ENCODE results near the gene TRPC4.
A peak's percentile ranks its signal among the peaks of the same experiment; 100 is the strongest.

Gene TRPC4

DNA sequence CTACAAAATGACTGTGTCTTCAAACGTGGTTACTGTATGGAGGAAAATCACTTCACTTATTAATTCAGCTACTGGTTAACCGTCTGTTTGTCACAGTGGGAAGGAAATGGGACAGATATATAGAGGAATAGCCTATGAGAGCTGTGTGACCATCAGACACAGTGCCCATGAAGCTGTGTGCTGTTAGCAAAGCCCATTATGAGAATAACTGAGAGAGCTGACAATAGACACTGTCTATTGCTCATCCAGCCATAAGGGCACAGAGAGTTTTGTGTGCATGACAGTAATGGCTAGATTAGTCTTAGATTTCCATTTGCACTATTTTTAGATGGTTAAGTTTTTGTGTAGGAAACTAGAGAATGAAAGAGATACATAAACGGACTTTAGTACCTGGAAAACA lies 206.9 kb downstream of the TRPC4 start:
- Histone ChIP-seq H3K4me3 (no peak overlapping the region), H3K4me1 (peaks cover 0 to 1% (median 0%) of the 10 kb centered on the region in 4 donors), H3K36me3 (no peaks in the 10 kb centered on the region), H3K9me3 (no peaks in the 10 kb centered on the region), H3K27ac (no peak overlapping the region), H3K27me3 (no peaks in the 10 kb centered on the region)
- TF ChIP-seq, protein P1, sequence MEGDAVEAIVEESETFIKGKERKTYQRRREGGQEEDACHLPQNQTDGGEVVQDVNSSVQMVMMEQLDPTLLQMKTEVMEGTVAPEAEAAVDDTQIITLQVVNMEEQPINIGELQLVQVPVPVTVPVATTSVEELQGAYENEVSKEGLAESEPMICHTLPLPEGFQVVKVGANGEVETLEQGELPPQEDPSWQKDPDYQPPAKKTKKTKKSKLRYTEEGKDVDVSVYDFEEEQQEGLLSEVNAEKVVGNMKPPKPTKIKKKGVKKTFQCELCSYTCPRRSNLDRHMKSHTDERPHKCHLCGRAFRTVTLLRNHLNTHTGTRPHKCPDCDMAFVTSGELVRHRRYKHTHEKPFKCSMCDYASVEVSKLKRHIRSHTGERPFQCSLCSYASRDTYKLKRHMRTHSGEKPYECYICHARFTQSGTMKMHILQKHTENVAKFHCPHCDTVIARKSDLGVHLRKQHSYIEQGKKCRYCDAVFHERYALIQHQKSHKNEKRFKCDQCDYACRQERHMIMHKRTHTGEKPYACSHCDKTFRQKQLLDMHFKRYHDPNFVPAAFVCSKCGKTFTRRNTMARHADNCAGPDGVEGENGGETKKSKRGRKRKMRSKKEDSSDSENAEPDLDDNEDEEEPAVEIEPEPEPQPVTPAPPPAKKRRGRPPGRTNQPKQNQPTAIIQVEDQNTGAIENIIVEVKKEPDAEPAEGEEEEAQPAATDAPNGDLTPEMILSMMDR (IDR thresholded peaks at IDR 0.05) = no peak
- intact Hi-C loops (cut with DNase I; ENCODE audit: low total_unique reads) = no loop called here
- no peak for DNase-seq

DNA sequence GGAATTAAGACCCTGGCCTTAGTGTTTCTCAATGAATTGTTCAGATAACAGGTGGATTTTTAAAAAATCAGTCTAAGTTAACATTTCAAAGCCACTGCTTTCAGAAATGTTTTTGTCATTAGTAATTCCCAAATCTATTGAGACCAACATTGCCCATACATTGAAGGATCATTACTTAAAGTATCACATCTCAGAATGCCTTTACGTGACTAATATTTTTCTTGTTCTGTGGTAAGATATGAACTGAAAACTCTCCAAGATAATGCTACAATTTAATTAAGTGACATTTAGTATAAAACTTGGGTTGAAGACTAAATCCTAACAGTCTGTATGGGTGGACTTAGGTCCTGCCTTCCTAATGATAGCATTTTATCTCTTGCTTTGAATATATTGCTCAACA lies 211.6 kb downstream of the TRPC4 start:
- H3K4me1 ChIP-seq = peaks cover 0 to 20% (median 0%) of the 10 kb centered on the region in 4 donors
- TF ChIP-seq, protein P1 (IDR thresholded peaks at IDR 0.05) = no peak
- H3K9me3 ChIP-seq = no peaks in the 10 kb centered on the region
- DNase-seq = no peak
- no peak overlapping the region for H3K27ac ChIP-seq
- no peaks in the 10 kb centered on the region for H3K27me3 ChIP-seq
- no peak overlapping the region for H3K4me3 ChIP-seq
- intact Hi-C loops (cut with DNase I; ENCODE audit: low total_unique reads) = no loop called here
- no peaks in the 10 kb centered on the region for H3K36me3 ChIP-seq

DNA sequence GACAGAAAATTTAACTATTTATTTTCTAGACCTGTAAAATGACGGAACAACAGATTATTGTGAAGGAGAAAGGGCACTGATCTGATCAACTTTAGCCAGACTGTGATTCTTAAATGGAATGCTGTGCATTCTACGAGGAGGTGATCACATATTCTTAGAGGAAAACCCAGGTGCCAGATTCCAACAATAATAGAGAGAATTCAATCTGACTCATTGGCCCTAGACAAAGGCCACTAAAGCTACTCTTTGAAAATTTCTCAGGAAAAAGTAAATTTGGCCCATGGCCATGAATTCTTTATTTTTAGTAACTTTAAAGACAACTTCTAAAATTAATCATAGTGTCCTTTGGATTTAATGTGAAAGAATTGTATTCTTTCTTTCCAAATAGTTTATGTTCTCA lies 212.4 kb downstream of the TRPC4 start:
- Histone ChIP-seq H3K9me3 (no peaks in the 10 kb centered on the region), H3K27me3 (no peaks in the 10 kb centered on the region), H3K4me3 (no peak overlapping the region), H3K4me1 (peaks cover 0 to 20% (median 0%) of the 10 kb centered on the region in 4 donors), H3K27ac (peak overlapping the region; percentile 28 to 49), H3K36me3 (no peaks in the 10 kb centered on the region)
- TF ChIP-seq, protein P1 (IDR thresholded peaks at IDR 0.05) = no peak
- no peak for DNase-seq
- intact Hi-C loops (cut with DNase I; ENCODE audit: low total_unique reads) = no loop called here

DNA sequence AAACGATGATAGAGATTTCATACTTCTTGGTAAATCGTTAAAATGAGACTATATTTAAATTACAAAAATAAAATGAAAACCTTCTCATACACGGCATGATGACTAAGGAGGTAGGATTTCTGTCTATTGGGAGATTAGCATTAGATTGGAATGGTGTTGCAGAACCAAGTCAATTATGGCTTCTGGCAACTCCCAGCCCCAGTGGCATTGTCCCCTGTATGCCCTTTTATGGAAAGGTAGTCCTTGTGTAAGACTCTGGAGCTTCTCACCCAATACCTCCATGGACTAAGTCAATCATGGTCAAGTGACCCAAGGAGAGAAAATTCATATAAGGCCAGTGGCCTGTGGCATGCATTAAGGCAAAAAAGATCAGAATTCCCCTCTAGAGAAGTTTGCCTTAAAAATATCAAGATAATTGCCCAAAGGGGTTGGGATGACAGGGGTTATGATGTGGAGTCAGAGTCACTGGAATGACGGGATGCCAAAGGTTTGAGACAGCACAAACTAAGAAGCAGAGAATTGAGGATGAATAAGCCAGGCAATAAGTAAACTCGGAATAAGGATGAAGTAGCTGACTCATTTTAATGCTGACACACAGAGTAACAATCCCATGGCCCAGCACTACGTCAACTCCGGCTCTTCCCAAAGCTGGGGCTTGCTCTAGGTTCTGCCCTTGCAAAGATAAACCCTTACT lies 213.2 kb downstream of the TRPC4 start:
- Histone ChIP-seq H3K27ac (peak overlapping the region; percentile 28 to 49), H3K27me3 (no peaks in the 10 kb centered on the region), H3K9me3 (no peaks in the 10 kb centered on the region), H3K36me3 (no peaks in the 10 kb centered on the region), H3K4me1 (peaks cover 0 to 20% (median 0%) of the 10 kb centered on the region in 4 donors), H3K4me3 (no peak overlapping the region)
- DNase-seq = peak in 1 of 2 donors; percentile 20
- intact Hi-C loops (cut with DNase I; ENCODE audit: low total_unique reads) = no loop called here
- TF ChIP-seq, protein P1 (IDR thresholded peaks at IDR 0.05) = no peak

DNA sequence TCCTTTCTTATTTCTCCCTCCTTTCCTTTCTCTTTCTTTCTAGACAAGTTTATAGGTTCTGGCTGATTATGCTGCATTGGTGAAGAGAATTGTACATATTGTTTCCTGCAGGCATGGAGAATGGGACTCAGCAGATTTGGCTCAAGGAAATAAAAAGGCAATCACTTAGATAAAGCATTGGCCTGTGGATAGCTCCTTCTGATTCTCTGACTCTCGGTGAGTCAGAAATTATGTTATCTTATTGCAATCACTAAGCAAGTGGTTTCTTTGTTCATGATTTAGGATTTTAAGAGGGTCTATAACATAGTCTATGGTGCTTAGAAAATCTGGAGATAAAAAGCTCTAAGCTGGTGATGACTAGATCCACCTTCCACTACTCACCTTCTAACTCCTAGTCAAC lies 217.0 kb downstream of the TRPC4 start:
- peaks cover 0 to 29% (median 3%) of the 10 kb centered on the region in 4 donors for H3K4me1 ChIP-seq
- no peak overlapping the region for H3K4me3 ChIP-seq
- no peak overlapping the region for H3K27ac ChIP-seq
- intact Hi-C loops (cut with DNase I; ENCODE audit: low total_unique reads) = no loop called here
- H3K9me3 ChIP-seq = no peaks in the 10 kb centered on the region
- TF ChIP-seq, protein P1 (IDR thresholded peaks at IDR 0.05) = no peak
- H3K36me3 ChIP-seq = no peaks in the 10 kb centered on the region
- H3K27me3 ChIP-seq = no peaks in the 10 kb centered on the region
- DNase-seq = no peak
